Measurements from ENCODE around the gene FGD4. TPM values are rescaled to one million over a fixed set of nuclear protein-coding genes. Genes with fewer than 3 reads are reported as not detected.

FGD4 gene
- total RNA-seq, 1 experiment from 2014 or later = 31.6 TPM

- TF ChIP-seq, protein P1, sequence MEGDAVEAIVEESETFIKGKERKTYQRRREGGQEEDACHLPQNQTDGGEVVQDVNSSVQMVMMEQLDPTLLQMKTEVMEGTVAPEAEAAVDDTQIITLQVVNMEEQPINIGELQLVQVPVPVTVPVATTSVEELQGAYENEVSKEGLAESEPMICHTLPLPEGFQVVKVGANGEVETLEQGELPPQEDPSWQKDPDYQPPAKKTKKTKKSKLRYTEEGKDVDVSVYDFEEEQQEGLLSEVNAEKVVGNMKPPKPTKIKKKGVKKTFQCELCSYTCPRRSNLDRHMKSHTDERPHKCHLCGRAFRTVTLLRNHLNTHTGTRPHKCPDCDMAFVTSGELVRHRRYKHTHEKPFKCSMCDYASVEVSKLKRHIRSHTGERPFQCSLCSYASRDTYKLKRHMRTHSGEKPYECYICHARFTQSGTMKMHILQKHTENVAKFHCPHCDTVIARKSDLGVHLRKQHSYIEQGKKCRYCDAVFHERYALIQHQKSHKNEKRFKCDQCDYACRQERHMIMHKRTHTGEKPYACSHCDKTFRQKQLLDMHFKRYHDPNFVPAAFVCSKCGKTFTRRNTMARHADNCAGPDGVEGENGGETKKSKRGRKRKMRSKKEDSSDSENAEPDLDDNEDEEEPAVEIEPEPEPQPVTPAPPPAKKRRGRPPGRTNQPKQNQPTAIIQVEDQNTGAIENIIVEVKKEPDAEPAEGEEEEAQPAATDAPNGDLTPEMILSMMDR (IDR thresholded peaks at IDR 0.05; ENCODE audit: insufficient read depth in 1 of 2, low read depth in 1 of 2, low read length in 1 of 2, severe bottlenecking in 1 of 2, unreplicated experiment in 1 of 2) = no peak
- BruUV-seq (replicated peaks) = no TSS peak
- DNase-seq = no peak
- Mint-ChIP-seq H3K4me3 (ENCODE audit: unreplicated experiment) (no peak overlapping the region), H3K36me3 (ENCODE audit: insufficient read depth, unreplicated experiment) (peaks cover 18% of the 10 kb centered on the region), H3K27ac (ENCODE audit: unreplicated experiment) (no peak overlapping the region), H3K9me3 (ENCODE audit: unreplicated experiment) (no peaks in the 10 kb centered on the region), H3K27me3 (ENCODE audit: insufficient read depth, unreplicated experiment) (no peaks in the 10 kb centered on the region), H3K4me1 (ENCODE audit: low read depth, unreplicated experiment) (no peaks in the 10 kb centered on the region)
- Histone ChIP-seq H3K4me3 (ENCODE audit: low read depth, low read length) (no peak overlapping the region), H3K27me3 (replicated peaks; ENCODE audit: control insufficient read depth, insufficient read depth, low read length) (no peaks in the 10 kb centered on the region), H3K9me3 (no peaks in the 10 kb centered on the region), H3K36me3 (ENCODE audit: control insufficient read depth, insufficient read depth, low read length) (no peaks in the 10 kb centered on the region), H3K4me1 (no peaks in the 10 kb centered on the region)
- ChIA-PET CTCF (no interaction called here), POLR2A (no interaction called here)
- intact Hi-C loops (cut with micrococcal nuclease; ENCODE audit: unreplicated experiment) = no loop called here
These were observed 188.5 kb downstream of the FGD4 start for GRCh38 chr12:32587581-32588495.

DNA sequence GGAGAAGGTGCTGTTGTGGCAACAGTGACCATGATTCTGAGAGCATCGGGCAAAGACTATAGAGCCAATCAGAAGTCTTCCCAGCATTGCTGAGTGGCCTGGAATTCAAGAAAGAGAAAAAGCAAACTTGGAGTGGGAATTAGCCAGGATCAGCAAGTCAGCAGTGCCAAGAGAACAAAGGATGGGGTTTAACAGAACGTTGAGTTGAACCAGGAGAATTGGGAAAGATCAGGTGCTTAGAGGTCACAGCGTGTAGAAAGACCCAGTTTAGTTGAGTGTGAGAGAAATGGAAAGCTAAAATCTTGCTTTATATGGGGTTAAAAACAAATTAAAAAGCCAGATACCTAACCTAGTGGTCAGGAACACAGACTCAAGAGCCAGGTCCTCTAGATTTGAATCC is 189.2 kb downstream of the FGD4 start:
- no peak overlapping the region for H3K4me3 ChIP-seq (ENCODE audit: low read depth, low read length)
- intact Hi-C loops (cut with micrococcal nuclease; ENCODE audit: unreplicated experiment) = no loop called here
- H3K9me3 ChIP-seq = no peaks in the 10 kb centered on the region
- Mint-ChIP-seq H3K4me1 (ENCODE audit: low read depth, unreplicated experiment) (no peaks in the 10 kb centered on the region), H3K4me3 (ENCODE audit: unreplicated experiment) (no peak overlapping the region), H3K27ac (ENCODE audit: unreplicated experiment) (no peak overlapping the region), H3K27me3 (ENCODE audit: insufficient read depth, unreplicated experiment) (no peaks in the 10 kb centered on the region), H3K36me3 (ENCODE audit: insufficient read depth, unreplicated experiment) (peaks cover 18% of the 10 kb centered on the region), H3K9me3 (ENCODE audit: unreplicated experiment) (no peaks in the 10 kb centered on the region)
- no peaks in the 10 kb centered on the region for H3K36me3 ChIP-seq (ENCODE audit: control insufficient read depth, insufficient read depth, low read length)
- CTCF ChIA-PET = no interaction called here
- POLR2A ChIA-PET = no interaction called here
- DNase-seq = no peak
- TF ChIP-seq, protein P1 (IDR thresholded peaks at IDR 0.05; ENCODE audit: insufficient read depth in 1 of 2, low read depth in 1 of 2, low read length in 1 of 2, severe bottlenecking in 1 of 2, unreplicated experiment in 1 of 2) = no peak
- no peaks in the 10 kb centered on the region for H3K4me1 ChIP-seq
- no TSS peak for BruUV-seq (replicated peaks)
- no peaks in the 10 kb centered on the region for H3K27me3 ChIP-seq (replicated peaks; ENCODE audit: control insufficient read depth, insufficient read depth, low read length)

GRCh38 chr12:32589165-32589865 is 190.0 kb downstream of the FGD4 start:
- Mint-ChIP-seq H3K4me3 (ENCODE audit: unreplicated experiment) (no peak overlapping the region), H3K9me3 (ENCODE audit: unreplicated experiment) (no peaks in the 10 kb centered on the region), H3K36me3 (ENCODE audit: insufficient read depth, unreplicated experiment) (peaks cover 18% of the 10 kb centered on the region), H3K27me3 (ENCODE audit: insufficient read depth, unreplicated experiment) (no peaks in the 10 kb centered on the region), H3K27ac (ENCODE audit: unreplicated experiment) (no peak overlapping the region), H3K4me1 (ENCODE audit: low read depth, unreplicated experiment) (no peaks in the 10 kb centered on the region)
- DNase-seq = no peak
- no peaks in the 10 kb centered on the region for H3K27me3 ChIP-seq (replicated peaks; ENCODE audit: control insufficient read depth, insufficient read depth, low read length)
- H3K4me3 ChIP-seq (ENCODE audit: low read depth, low read length) = no peak overlapping the region
- ChIA-PET CTCF (no interaction called here), POLR2A (no interaction called here)
- intact Hi-C loops (cut with micrococcal nuclease; ENCODE audit: unreplicated experiment) = no loop called here
- TF ChIP-seq, protein P1 (IDR thresholded peaks at IDR 0.05; ENCODE audit: insufficient read depth in 1 of 2, low read depth in 1 of 2, low read length in 1 of 2, severe bottlenecking in 1 of 2, unreplicated experiment in 1 of 2) = no peak
- no peaks in the 10 kb centered on the region for H3K4me1 ChIP-seq
- H3K36me3 ChIP-seq (ENCODE audit: control insufficient read depth, insufficient read depth, low read length) = no peaks in the 10 kb centered on the region; the same call in 1 of the 2 replicates
- no TSS peak for BruUV-seq (replicated peaks)
- no peaks in the 10 kb centered on the region for H3K9me3 ChIP-seq

Data from Caco-2 (cell line).